KG1 (cell line): Measurements from ENCODE around the gene SLC17A3.

Experiments used
- DNase-seq: peaks from one replicate; lab custom pipeline; 2025; lab: John Stamatoyannopoulos, UW

SLC17A3 gene

DNA sequence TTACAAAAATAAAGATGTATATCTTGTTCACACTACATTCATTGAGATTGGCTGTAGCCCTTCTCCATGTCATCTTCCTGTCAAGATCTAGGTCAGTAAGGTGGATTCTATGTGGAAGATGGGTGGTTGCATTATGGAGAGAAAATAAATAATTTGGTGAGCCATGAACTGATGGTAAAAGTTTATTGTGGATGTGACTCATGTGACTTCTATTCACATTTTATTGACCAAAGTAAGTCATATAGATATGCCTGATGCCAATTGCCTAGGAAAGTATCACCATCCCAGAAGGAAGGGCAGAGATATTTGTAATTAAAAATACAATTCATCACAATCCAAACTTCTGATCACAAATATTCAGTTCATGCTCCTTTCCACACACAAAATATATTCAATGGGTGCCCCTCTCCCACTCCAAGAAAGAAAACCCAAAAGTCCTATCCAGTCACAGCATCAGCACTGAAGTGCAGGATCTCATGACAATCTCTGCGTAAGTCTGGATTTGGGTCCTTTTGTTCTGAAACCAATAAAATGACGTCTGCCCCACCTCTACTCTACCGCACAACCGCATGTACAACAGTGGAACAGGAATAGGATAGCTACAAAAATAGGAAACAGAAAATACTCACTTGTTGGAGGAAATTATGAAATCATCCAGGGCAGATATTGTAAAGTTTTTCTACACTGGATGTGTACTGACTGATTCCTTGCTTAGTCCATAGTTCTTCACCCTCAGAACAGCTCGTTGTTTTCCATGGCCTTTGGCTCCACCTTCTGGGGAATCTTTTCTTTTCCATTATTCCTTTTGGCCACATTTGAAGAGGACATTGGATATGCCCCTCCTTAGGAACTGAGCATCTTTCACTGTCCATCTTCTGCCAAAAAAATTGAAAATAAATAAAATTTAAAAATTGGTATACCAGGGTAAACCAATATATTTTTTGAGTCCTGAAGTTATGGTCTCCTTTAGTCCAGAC, 16.1 kb upstream of the SLC17A3 start:
- no peak for DNase-seq

DNA sequence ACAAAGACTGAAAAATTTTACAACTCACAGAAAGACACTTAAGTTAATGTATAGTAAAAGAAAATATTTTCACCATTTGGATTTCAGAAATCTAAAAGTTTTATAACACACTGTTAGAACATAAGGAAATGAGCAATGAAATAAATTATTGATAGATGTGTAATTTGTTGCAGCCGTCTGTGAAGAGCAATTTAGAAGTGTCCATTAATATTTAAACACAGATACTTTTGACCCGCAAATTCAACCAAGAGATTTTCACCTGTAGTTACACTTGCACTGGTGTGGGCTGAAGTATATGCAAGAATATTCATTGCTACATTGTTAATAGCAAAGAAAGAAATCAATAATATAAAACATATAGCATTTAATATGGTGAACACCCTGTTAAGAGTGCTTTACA, 14.6 kb upstream of the SLC17A3 start:
- DNase-seq: no peak

GRCh38 chr6:25886066-25886465, 12.0 kb upstream of the SLC17A3 start:
- no peak for DNase-seq

DNA sequence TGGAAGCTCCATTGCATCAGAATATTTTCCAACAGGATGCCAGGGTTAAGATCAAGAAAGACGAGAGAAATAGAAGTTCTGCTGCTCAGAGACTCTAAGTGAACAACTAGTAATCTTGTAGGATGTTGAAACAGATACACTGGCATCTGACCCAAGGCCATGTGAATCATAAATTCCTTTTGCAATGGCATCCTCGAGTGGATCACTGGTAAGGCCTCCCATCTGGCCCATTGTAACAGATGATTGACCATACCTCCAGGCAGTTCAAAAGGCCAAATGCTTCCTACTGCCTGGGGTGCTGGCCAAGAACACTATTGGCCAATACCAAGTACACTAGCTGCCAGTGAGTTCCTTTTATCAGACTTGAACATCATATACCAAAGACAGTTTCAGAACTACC, 9.9 kb upstream of the SLC17A3 start:
- DNase-seq: no peak

DNA sequence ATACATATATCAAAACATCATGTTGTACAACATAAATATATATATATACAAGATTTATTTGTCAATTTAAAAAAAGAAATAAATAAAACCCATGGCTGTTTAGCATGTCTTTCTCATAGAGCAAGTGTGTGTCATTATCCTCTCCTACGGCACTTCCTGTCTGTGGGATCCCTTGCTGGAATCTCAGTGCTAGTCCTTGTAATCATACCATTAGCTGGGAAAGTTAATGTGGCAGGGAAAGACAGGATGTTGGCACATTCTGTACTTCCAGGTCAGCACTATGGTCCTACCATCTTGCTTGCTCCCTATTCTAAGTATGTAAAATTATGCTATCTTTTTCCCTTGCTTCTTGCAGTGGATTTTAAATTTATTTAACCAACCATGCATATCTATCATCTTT, 9.5 kb upstream of the SLC17A3 start:
- DNase-seq: no peak

GRCh38 chr6:25882051-25882496, 8.0 kb upstream of the SLC17A3 start:
- no peak for DNase-seq

DNA sequence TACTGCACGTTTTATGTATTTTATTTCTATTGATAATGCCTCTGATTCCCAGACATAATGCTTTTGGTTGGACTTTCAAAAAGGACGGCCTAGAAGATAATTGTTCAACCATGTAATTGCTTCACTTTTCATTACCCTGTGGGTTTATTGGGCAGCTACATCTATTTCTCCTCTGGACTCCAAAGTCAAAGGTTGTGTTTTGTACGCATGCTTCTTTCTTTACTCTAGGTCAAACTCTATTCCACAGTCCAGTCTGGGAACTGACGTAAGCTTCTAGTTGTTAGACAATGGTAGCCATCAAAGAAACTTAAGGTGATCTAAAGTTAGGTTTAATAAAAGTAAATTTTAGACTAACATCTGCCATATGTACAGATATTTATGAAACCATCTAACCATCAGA, 6.6 kb upstream of the SLC17A3 start:
- DNase-seq: no peak

DNA sequence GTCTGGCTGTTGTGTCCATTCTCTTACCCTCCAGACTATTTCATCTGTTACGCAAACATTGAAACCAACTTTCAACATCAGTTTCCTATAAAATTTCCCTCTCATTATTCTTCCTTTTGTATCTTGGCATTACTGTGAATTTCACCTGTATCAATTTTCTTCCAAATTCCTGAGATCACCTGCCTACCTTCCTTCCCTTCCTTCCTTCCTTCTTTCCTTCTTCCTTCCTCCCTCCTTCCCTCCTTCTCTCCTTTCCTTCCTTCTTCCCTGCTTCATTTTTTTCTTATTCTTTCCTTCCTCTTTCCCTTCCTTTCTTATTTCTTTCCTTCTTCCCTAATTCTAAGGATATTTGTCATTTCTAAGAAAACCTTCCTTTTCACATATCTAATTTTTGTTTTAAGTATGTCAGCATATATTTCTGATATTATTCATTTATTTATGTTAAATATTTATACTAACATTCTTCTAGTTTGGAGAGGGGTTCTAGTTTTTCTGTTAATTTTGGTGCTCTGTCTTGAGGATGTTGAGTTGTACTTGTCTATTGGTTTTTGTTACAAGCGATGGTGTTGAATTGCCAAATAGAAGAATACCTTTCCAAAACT, 4.8 kb upstream of the SLC17A3 start:
- DNase-seq: no peak

GRCh38 chr6:25875926-25876602, 2.0 kb upstream of the SLC17A3 start:
- DNase-seq: no peak

DNA sequence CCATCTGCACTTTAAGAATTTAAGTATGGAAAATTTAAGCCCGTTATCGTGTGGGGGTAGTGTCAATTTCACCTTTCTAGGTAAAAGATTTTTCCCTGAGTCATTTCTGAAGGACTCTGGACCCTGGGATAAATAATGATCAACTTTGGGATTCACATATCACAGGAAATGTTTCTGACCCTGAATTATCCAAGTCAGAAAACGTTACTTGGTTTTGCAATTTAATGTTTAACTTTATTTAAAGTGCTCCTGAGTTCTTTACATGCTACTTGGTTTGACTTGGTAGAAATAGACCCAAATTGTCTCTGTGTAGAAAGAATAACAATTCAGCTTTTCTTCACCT, 1.5 kb upstream of the SLC17A3 start:
- no peak for DNase-seq

DNA sequence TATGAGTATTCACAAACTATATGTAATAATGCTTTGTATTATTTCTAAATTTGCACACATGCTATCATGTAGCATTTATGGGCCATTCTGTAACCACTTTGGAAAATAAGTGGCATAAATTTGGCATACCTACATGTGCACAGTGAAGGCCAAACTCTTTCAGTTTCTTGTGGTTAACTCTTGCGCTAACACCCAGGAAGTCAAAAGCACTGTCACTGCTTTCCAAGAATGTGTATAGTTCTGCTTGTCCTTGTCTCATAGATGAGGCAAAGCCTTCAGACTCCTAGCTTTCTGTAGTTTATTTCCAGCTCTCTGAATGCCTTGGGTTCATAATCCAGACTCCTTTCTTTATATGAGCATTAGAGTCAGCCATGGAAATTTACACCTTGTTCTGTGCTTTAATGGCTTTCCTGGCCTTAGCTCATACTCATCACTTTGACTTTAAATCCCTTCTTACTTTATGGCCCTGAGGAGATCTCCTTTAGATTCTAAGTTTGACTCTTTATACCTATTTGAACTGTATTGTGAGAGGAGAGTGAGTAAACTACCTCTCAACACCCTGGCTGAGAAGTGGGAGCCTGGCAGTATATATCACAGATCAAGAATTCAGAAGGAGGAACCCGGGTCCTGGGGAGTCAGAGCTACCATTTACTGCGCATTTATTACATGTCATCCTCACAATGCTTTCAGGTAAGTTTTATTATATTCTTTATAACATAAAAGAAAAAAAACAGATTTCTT, 949 bp upstream of the SLC17A3 start:
- DNase-seq: no peak

GRCh38 chr6:25872814-25873213, 1.2 kb downstream of the SLC17A3 start:
- no peak for DNase-seq

DNA sequence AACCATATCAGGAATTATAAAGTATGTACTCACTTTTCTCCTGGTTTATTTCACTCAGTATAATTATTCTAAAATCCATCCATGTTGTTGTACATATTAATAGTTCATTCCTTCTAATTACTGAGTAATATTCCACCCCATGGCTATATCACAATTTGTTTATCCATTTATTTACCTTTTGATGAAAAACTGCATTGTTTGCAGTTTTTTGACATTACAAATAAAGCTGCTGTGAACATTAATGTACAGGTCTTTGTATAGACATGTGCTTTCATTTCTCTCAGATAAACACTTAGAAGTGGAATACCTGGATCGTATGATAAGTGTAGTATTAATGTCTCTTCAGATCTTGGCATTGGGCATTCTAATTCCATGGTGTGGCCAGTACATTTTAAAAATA, 4.2 kb downstream of the SLC17A3 start:
- DNase-seq: no peak

DNA sequence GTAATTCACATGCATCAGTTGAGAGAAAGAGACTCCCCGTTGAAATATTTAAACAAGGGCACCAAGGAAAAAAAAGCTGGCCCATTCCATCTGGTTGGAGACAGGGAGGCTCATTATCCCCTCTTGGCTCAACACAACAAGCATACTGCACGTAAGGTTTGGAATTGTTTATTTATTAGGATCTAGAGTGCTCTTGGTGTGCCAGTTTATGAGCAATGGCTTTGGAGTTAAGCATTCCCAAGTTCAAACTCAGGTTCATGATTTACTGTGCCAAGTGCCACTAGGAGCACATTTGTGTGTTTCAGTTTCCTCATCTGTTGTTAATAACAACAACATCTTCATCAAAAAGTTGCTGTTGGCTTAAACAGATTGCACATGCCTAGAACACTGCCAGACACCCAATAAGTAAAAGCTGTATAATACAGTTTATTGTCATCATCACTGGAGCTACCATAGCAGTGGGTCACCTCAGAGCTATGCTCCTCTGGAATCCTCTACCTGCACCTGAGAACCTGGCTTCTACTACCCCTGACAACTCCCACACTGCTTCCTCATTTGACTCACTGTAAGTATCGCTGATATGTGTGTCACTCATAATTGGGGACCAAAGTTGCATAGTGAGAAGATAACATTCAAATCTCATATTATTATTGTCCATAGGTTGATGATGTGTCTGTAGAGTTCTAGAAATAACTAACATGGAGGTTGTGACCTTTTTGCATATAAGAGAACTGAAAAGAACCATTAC, 5.4 kb downstream of the SLC17A3 start:
- no peak for DNase-seq

GRCh38 chr6:25866011-25866410, 8.0 kb downstream of the SLC17A3 start:
- no peak for DNase-seq

DNA sequence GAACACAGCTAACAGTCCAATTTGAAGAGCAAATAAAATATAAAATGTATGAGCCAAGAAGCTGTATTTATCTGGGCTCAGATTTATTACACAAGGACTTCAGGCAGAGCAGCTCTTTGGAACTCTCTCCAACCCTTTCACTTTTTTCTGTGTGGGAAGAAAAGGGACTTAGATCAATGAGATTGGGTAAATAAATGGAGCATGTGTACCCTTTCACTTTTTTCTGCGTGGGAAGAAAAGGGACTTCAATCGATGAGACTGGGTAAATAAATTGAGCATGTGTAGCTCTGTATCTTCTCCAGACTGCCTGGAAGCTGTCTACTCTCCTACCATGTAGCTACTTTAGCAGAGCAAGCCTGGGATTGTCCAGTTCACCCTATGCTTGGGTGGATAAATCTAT, 10.7 kb downstream of the SLC17A3 start:
- DNase-seq: no peak

DNA sequence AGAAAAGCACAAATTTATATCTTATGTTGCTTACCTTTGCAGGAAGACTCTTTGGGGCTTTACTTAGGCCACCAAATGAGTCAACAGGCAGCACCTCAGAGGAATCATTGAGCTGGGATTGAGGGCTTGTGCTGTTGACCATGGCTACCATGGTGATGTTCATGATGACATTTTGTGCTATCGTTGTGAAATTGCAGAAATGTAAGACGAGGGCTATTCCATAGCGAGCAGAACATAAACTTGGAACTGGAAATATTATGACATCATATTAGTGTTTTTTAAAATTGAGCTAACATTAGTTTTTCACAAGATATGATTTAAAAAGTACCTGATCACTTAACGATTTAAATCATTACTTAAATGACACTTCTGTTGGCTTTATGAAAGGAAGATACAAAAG, 11.8 kb downstream of the SLC17A3 start:
- DNase-seq: no peak

GRCh38 chr6:25852756-25853155, 21.3 kb downstream of the SLC17A3 start:
- no peak for DNase-seq

DNA sequence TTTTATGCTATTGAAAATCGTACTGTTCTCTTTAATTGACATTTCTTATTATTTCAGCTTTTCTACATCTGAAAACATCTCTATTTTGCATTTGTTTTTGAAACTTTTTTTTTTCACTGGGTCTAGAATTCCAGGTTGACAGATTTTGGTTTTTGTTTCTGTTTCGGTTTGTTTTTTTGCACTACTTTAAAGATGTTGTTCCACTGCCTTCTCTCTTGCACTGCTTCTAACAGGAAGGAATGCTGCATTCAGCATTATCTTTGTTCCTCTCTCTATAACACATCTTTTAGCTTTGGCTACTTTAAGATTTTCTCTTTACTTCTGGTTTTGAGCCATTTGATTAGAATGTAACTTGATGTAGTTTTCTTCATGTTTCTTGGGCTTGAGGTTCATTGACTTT, 22.1 kb downstream of the SLC17A3 start:
- DNase-seq: no peak

DNA sequence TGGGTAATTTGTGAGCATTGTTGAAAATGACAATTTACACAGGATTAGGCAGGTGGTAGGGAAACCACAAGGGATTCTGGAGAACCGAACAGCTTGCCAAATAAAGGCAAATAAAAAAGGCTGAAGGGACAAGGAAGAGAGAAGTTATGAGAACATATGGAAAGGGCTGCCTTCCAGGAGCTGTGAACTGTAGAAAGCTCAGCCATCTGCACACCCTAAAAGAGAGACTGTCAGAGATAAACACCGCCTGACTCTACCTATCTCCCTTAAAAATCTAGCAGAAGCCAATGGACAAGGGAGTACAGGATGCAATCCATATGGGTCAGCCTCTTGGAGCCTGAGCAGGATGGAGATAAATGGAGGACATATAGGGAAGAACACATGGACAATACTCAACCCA, 29.5 kb downstream of the SLC17A3 start:
- no peak for DNase-seq

DNA sequence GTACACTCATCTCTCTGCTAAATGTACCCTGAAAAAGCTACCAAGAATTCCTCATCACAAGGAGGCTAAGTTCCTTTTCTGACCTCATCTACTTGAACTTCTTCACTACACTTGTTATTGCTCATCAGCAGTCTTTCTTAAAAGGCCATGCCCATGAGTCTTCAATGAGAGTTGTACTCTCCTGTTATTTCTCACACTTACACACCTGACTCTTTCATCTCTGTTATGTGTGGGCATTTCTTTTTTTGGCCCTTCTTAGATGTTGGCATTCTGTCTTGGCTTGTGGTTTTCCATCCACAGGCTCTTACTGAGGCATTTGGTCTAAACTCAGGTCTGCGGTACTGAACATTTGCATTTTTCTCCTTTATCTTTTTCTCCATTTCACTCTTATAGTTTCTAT, 31.5 kb downstream of the SLC17A3 start:
- no peak for DNase-seq
